HepG2 (cell line): ENCODE data around the gene OBSL1. TPM values are rescaled to one million over a fixed set of nuclear protein-coding genes. Genes with fewer than 3 reads are reported as not detected.

Experiments
- ATF1 ChIP-seq: IDR thresholded peaks from 2 replicates; pipeline ENCODE4 v1.6.1; 2016; ENCODE audit warnings: mild to moderate bottlenecking, control low read depth
- GATA4 ChIP-seq: sonication (generic); IDR thresholded peaks from 2 replicates; pipeline ENCODE4 v1.6.1; 2016; ENCODE audit warnings: antibody characterized with exemption, low read depth, borderline replicate concordance
- GTF3A ChIP-seq: sonication (generic); formaldehyde crosslinking; conservative IDR thresholded peaks from 2 replicates; pipeline ENCODE4 v1.4.0; 2020; ENCODE audit warnings: mild to moderate bottlenecking, missing genetic modification reagents
- HIVEP1 ChIP-seq: sonication (generic); formaldehyde crosslinking; IDR thresholded peaks from 2 replicates; pipeline ENCODE4 v1.4.0; 2020; ENCODE audit warnings: mild to moderate bottlenecking, missing genetic modification reagents
- KDM5B ChIP-seq: sonication (generic); formaldehyde crosslinking; IDR thresholded peaks from 2 replicates; pipeline ENCODE4 v1.4.0; 2020; ENCODE audit warnings: missing genetic modification reagents, mild to moderate bottlenecking, borderline replicate concordance
- MXI1 ChIP-seq: IDR thresholded peaks from 3 replicates; pipeline ENCODE4 v1.6.1; 2012; ENCODE audit warnings: low read depth, low read length, inconsistent platforms, borderline replicate concordance
- PRPF4 ChIP-seq: fragments of 200-400 bp; formaldehyde crosslinking; IDR thresholded peaks from 2 replicates; pipeline ENCODE4 v1.6.1; 2016; ENCODE audit warnings: low read length, low read depth; ENCODE audit not compliant: poor library complexity, severe bottlenecking
- SP1 ChIP-seq, 2 experiments: fragments of 450-650 bp in 1 of 2; sonication (generic) in 1 of 2; formaldehyde crosslinking in 1 of 2; IDR thresholded peaks; 2 replicates each; pipeline versions ENCODE4 v1.4.0 to v1.6.1; 2016 to 2020; ENCODE audit warnings: missing genetic modification reagents in 1 of 2
- SP140L ChIP-seq: sonication (generic); formaldehyde crosslinking; IDR thresholded peaks from 2 replicates; pipeline ENCODE4 v1.4.0; 2020; ENCODE audit warnings: missing genetic modification reagents, borderline replicate concordance
- TEAD2 ChIP-seq: sonication (generic); formaldehyde crosslinking; IDR thresholded peaks from 2 replicates; pipeline ENCODE4 v1.9.0; 2021; ENCODE audit warnings: missing genetic modification reagents
- ZBTB1 ChIP-seq: sonication (generic); formaldehyde crosslinking; IDR thresholded peaks from 2 replicates; pipeline ENCODE4 v1.4.0; 2020; ENCODE audit warnings: missing genetic modification reagents, borderline replicate concordance
- ZBTB8A ChIP-seq: sonication (generic); formaldehyde crosslinking; IDR thresholded peaks from 2 replicates; pipeline ENCODE4 v1.4.0; 2020; ENCODE audit warnings: mild to moderate bottlenecking, low read depth, missing genetic modification reagents, borderline replicate concordance
- ZNF12 ChIP-seq: sonication (generic); formaldehyde crosslinking; IDR thresholded peaks from 2 replicates; pipeline ENCODE4 v1.5.0; 2020; ENCODE audit warnings: missing genetic modification reagents
- ZNF33A ChIP-seq: sonication (generic); formaldehyde crosslinking; IDR thresholded peaks from 2 replicates; pipeline ENCODE4 v1.5.1; 2020; ENCODE audit warnings: missing genetic modification reagents, mild to moderate bottlenecking, moderate library complexity, borderline replicate concordance
- ZNF496 ChIP-seq: sonication (generic); formaldehyde crosslinking; IDR thresholded peaks from 2 replicates; pipeline ENCODE4 v1.8.1; 2023; ENCODE audit warnings: mild to moderate bottlenecking, moderate library complexity, missing genetic modification reagents; ENCODE audit not compliant: insufficient replicate concordance
- ZNF577 ChIP-seq: sonication (generic); formaldehyde crosslinking; IDR thresholded peaks from 2 replicates; pipeline ENCODE4 v1.4.0; 2020; ENCODE audit warnings: mild to moderate bottlenecking, low read depth, missing genetic modification reagents, borderline replicate concordance
- ZNF761 ChIP-seq: sonication (generic); formaldehyde crosslinking; conservative IDR thresholded peaks from 2 replicates; pipeline ENCODE4 v1.4.0; 2020; ENCODE audit warnings: mild to moderate bottlenecking, missing genetic modification reagents
- ZSCAN29 ChIP-seq: sonication (generic); formaldehyde crosslinking; conservative IDR thresholded peaks from 2 replicates; pipeline ENCODE4 v1.4.0; 2020; ENCODE audit warnings: mild to moderate bottlenecking, missing genetic modification reagents
- polyA plus RNA-seq, 8 experiments: library from polyadenylated mRNA; depleted of rRNA in 3 of 8; stranded (reverse) in 7 of 8; unstranded in 1 of 8; fragments of >200 nt; fragmentation: Illumina TruSeq in 4 of 8; extraction: Trizol in 4 of 8; gene quantifications; 2 replicates each; pipeline versions ENCODE4 v1.2.1 to v1.2.3, GENCODE V29; 2011 to 2016; ENCODE audit warnings: low read depth in 4 of 8, missing spikeins in 1 of 8, mixed read lengths in 1 of 8; ENCODE audit not compliant: insufficient read depth in 1 of 8
- total RNA-seq, 5 experiments: library from RNA; depleted of rRNA; stranded (reverse); fragments of >200 nt; fragmentation: Illumina TruSeq; extraction: Trizol; gene quantifications; 2 replicates each; pipeline ENCODE4 v1.2.3, GENCODE V29; 2016; ENCODE audit warnings: low read depth in 1 of 5
- TF ChIP-seq, protein P1 (sequence below): sonication (generic); formaldehyde crosslinking; IDR thresholded peaks from 2 replicates; pipeline ENCODE4 v1.5.1; 2020; ENCODE audit warnings: mild to moderate bottlenecking, missing genetic modification reagents, borderline replicate concordance
- TF ChIP-seq, protein P2 (sequence below): sonication (generic); formaldehyde crosslinking; conservative IDR thresholded peaks from 2 replicates; pipeline ENCODE4 v1.8.1; 2023; ENCODE audit warnings: missing genetic modification reagents
- TF ChIP-seq, protein P3 (sequence below): sonication (generic); formaldehyde crosslinking; IDR thresholded peaks from 2 replicates; pipeline ENCODE4; 2020; ENCODE audit warnings: missing genetic modification reagents, mild to moderate bottlenecking, borderline replicate concordance
- TF ChIP-seq, protein P4 (sequence below): fragments of 450-650 bp; IDR thresholded peaks from 2 replicates; pipeline ENCODE4 v1.6.1; 2017

OBSL1 gene
- total and polyA plus RNA-seq, 2 of the 13 experiments (the other 11 are each of a cell fraction or from before 2014, with no cell fraction given): 86.7 to 218 TPM

DNA sequence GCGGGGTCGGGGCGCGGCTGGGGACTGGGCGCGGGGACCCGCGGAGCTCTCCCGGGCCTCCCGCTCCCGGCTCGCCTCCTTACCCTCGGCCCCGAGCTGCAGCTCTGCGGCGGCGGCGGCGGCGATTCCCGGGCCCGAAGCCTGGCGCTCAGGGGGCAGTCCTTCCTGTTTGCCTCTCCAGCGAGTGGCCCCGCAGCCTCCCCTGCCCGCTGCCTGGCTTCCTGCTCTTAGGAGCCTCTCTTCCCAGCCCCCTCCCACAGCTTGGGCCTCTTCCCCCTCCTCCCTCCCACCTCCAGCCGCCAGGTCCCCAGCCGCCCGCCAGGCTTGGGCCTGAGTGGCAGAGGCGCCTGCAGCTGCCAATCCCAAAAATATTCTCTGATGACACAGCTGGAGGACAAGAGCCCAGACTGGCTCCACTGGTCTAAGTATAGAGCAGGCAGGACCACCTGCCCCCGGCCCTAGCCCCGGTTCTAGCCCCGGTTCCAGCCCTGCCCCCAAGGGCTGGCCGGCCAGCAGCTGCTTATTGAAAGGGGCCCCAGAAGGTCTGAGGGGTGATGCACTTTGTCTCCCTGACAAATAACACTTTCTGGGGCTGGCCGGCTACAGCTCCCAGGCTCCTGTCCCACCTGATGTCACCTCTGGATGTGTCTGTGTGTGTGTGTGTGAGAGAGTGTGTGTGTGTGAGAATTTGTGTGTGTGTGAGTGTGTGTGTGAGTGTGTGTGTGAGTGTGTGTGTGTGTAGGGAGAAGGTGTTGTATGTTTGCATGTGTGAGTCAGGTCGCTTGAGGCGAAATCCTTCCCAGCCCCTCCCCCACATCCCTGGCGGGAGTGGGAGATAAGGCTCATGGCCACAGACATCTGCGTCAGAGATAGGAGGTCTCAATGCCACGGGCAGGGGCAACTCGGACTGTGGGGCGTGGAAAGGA lies at the start of gene OBSL1 (continued):
- no peak for TF ChIP-seq SP140L (CRISPR knock-in tag)
- no peak for TF ChIP-seq ZNF496 (CRISPR knock-in tag)
- TF ChIP-seq GTF3A (CRISPR knock-in tag): no peak
- TF ChIP-seq MXI1: peak; percentile 21; the same call in 1 of the 3 replicates
- TF ChIP-seq TEAD2 (CRISPR knock-in tag): no peak
- TF ChIP-seq ZBTB8A (CRISPR knock-in tag): no peak
- TF ChIP-seq GATA4: peak; percentile 84; the same call in 1 of the 2 replicates
- TF ChIP-seq, protein P1, sequence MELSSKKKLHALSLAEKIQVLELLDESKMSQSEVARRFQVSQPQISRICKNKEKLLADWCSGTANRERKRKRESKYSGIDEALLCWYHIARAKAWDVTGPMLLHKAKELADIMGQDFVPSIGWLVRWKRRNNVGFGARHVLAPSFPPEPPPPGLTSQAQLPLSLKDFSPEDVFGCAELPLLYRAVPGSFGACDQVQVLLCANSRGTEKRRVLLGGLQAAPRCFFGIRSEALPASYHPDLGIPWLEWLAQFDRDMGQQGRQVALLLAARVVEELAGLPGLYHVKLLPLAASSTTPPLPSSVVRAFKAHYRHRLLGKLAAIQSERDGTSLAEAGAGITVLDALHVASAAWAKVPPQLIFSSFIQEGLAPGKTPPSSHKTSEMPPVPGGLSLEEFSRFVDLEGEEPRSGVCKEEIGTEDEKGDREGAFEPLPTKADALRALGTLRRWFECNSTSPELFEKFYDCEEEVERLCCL (CRISPR knock-in tag): no peak
- no peak for TF ChIP-seq ZNF33A (CRISPR knock-in tag)
- TF ChIP-seq, protein P2, sequence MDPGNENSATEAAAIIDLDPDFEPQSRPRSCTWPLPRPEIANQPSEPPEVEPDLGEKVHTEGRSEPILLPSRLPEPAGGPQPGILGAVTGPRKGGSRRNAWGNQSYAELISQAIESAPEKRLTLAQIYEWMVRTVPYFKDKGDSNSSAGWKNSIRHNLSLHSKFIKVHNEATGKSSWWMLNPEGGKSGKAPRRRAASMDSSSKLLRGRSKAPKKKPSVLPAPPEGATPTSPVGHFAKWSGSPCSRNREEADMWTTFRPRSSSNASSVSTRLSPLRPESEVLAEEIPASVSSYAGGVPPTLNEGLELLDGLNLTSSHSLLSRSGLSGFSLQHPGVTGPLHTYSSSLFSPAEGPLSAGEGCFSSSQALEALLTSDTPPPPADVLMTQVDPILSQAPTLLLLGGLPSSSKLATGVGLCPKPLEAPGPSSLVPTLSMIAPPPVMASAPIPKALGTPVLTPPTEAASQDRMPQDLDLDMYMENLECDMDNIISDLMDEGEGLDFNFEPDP: no peak
- no peak for TF ChIP-seq ZBTB1
- peak; percentile 88 for TF ChIP-seq ZSCAN29 (CRISPR knock-in tag)
- peak; percentile 66 for TF ChIP-seq KDM5B (CRISPR knock-in tag)
- TF ChIP-seq, protein P3, sequence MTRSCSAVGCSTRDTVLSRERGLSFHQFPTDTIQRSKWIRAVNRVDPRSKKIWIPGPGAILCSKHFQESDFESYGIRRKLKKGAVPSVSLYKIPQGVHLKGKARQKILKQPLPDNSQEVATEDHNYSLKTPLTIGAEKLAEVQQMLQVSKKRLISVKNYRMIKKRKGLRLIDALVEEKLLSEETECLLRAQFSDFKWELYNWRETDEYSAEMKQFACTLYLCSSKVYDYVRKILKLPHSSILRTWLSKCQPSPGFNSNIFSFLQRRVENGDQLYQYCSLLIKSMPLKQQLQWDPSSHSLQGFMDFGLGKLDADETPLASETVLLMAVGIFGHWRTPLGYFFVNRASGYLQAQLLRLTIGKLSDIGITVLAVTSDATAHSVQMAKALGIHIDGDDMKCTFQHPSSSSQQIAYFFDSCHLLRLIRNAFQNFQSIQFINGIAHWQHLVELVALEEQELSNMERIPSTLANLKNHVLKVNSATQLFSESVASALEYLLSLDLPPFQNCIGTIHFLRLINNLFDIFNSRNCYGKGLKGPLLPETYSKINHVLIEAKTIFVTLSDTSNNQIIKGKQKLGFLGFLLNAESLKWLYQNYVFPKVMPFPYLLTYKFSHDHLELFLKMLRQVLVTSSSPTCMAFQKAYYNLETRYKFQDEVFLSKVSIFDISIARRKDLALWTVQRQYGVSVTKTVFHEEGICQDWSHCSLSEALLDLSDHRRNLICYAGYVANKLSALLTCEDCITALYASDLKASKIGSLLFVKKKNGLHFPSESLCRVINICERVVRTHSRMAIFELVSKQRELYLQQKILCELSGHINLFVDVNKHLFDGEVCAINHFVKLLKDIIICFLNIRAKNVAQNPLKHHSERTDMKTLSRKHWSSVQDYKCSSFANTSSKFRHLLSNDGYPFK (CRISPR knock-in tag): peak; percentile 48; the same call in 1 of the 2 replicates
- peak; percentile 74 for TF ChIP-seq ATF1 (CRISPR knock-in tag)
- TF ChIP-seq ZNF761 (CRISPR knock-in tag): 0 out of 2 replicates have a peak, but pooled peaks have one; percentile 23
- TF ChIP-seq ZNF12 (CRISPR knock-in tag): no peak
- no peak for TF ChIP-seq SP1 (IDR thresholded peaks at IDR 0.05)
- peak; percentile 46; the same call in 1 of the 2 replicates for TF ChIP-seq SP1 (CRISPR knock-in tag; IDR thresholded peaks at IDR 0.05)
- TF ChIP-seq PRPF4: peak; percentile 65
- no peak for TF ChIP-seq ZNF577
- TF ChIP-seq HIVEP1 (CRISPR knock-in tag): peak; percentile 47
- TF ChIP-seq, protein P4, sequence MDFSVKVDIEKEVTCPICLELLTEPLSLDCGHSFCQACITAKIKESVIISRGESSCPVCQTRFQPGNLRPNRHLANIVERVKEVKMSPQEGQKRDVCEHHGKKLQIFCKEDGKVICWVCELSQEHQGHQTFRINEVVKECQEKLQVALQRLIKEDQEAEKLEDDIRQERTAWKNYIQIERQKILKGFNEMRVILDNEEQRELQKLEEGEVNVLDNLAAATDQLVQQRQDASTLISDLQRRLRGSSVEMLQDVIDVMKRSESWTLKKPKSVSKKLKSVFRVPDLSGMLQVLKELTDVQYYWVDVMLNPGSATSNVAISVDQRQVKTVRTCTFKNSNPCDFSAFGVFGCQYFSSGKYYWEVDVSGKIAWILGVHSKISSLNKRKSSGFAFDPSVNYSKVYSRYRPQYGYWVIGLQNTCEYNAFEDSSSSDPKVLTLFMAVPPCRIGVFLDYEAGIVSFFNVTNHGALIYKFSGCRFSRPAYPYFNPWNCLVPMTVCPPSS: no peak
